Cardiac septum (tissue), 1 donor: Measurements from ENCODE around the gene FSTL5. TPM values are rescaled to one million over a fixed set of nuclear protein-coding genes. Genes with fewer than 3 reads are reported as not detected.

Experiments
- DNase-seq: peaks from one replicate; pipeline ENCODE4 v3.0.0-alpha.2; 2020; ENCODE audit warnings: low spot score
- intact Hi-C: fragments of 100-400 bp; cut with DNase I; formaldehyde crosslinking; loops from one replicate; pipeline ENCODE4 v1.14.0; 2022
- total RNA-seq: library from RNA; stranded (reverse); fragmentation: NEBNext Ultra II Directional; extraction: Animal tissue kit (Norgen Biotek cat#: 25700); gene quantifications from one replicate; pipeline ENCODE4 v1.2.1, GENCODE V29; 2021
- donor health status: DM: no; HTN: no; CAD: no.

The FSTL5 gene
- total RNA-seq, 1 donor from 2014 or later, result not detected

GRCh38 chr4:161892951-161893350, 270.8 kb downstream of the FSTL5 start:
- intact Hi-C loops, result no loop called here
- no peak for DNase-seq

GRCh38 chr4:161883157-161883556, 280.6 kb downstream of the FSTL5 start:
- DNase-seq, result no peak
- intact Hi-C loops, result no loop called here

GRCh38 chr4:161881370-161881769, 282.4 kb downstream of the FSTL5 start:
- intact Hi-C loops, result no loop called here
- DNase-seq, result no peak

GRCh38 chr4:161869511-161869910, 294.3 kb downstream of the FSTL5 start:
- intact Hi-C loops, result no loop called here
- DNase-seq, result no peak

- no peak for DNase-seq
- intact Hi-C loops, result no loop called here
Measured at GRCh38 chr4:161856711-161857326, 307.0 kb downstream of the FSTL5 start.

- intact Hi-C loops, result no loop called here
- no peak for DNase-seq
Measured at GRCh38 chr4:161850631-161851030, 313.2 kb downstream of the FSTL5 start.

- no peak for DNase-seq
- intact Hi-C loops, result no loop called here
Measured at GRCh38 chr4:161841759-161842158, 322.0 kb downstream of the FSTL5 start.

- no peak for DNase-seq
Measured at GRCh38 chr4:161829591-161829990, 334.2 kb downstream of the FSTL5 start.

GRCh38 chr4:161828061-161828460, 335.7 kb downstream of the FSTL5 start:
- intact Hi-C loops, result no loop called here
- DNase-seq, result no peak

More at GRCh38 chr4:161829591-161829990, 334.2 kb downstream of the FSTL5 start:
- intact Hi-C loops, result no loop called here

GRCh38 chr4:161827013-161827412, 336.8 kb downstream of the FSTL5 start:
- DNase-seq, result no peak
- intact Hi-C loops, result no loop called here

GRCh38 chr4:161823450-161823849, 340.4 kb downstream of the FSTL5 start:
- no peak for DNase-seq
- intact Hi-C loops, result no loop called here

GRCh38 chr4:161822174-161822573, 341.6 kb downstream of the FSTL5 start:
- intact Hi-C loops, result no loop called here
- DNase-seq, result no peak

- DNase-seq, result no peak
- intact Hi-C loops, result no loop called here
Measured at GRCh38 chr4:161817914-161818313, 345.9 kb downstream of the FSTL5 start.

- intact Hi-C loops, result no loop called here
- DNase-seq, result no peak
Measured at GRCh38 chr4:161816958-161817357, 346.8 kb downstream of the FSTL5 start.

GRCh38 chr4:161815841-161816240, 348.0 kb downstream of the FSTL5 start:
- intact Hi-C loops, result no loop called here
- no peak for DNase-seq

GRCh38 chr4:161813889-161814288, 349.9 kb downstream of the FSTL5 start:
- intact Hi-C loops, result no loop called here
- no peak for DNase-seq

- intact Hi-C loops, result no loop called here
- no peak for DNase-seq
Measured at GRCh38 chr4:161813389-161813788, 350.4 kb downstream of the FSTL5 start.

- intact Hi-C loops, result no loop called here
- DNase-seq, result no peak
Measured at GRCh38 chr4:161803171-161803570, 360.6 kb downstream of the FSTL5 start.

GRCh38 chr4:161799710-161800109, 364.1 kb downstream of the FSTL5 start:
- intact Hi-C loops, result no loop called here
- no peak for DNase-seq

- no peak for DNase-seq
Measured at GRCh38 chr4:161792991-161793390, 370.8 kb downstream of the FSTL5 start.

GRCh38 chr4:161791796-161792556, 371.8 kb downstream of the FSTL5 start:
- DNase-seq, result no peak

More at GRCh38 chr4:161792991-161793390, 370.8 kb downstream of the FSTL5 start:
- intact Hi-C loops, result no loop called here

More at GRCh38 chr4:161791796-161792556, 371.8 kb downstream of the FSTL5 start:
- intact Hi-C loops, result no loop called here
